Vagina (tissue), 2 donors: ENCODE results near the gene ABCF2.

Experiments
- CTCF ChIP-seq, 3 experiments: fragments of 450-650 bp in 2 of 3; fragments of 200-600 bp in 1 of 3; sonication (generic) in 1 of 3; IDR thresholded peaks; one replicate each; pipeline ENCODE4 v1.5.1; 2017 to 2019; ENCODE audit warnings: antibody characterized with exemption in 3 of 3, mild to moderate bottlenecking in 2 of 3, moderate library complexity in 2 of 3
- POLR2A ChIP-seq, 2 donors: fragments of 450-650 bp; IDR thresholded peaks; one replicate each; pipeline ENCODE4 v1.6.1; 2017; ENCODE audit warnings: antibody characterized with exemption in 2 of 2, mild to moderate bottlenecking in 2 of 2, moderate library complexity in 2 of 2
- POLR2AphosphoS5 ChIP-seq, 2 donors: sonication (generic); formaldehyde crosslinking; IDR thresholded peaks; one replicate each; pipeline ENCODE4 v1.9.0; 2017; ENCODE audit warnings: antibody characterized with exemption in 2 of 2, mild to moderate bottlenecking in 2 of 2, low read depth in 1 of 2; ENCODE audit not compliant: insufficient read depth in 1 of 2

- no peak for TF ChIP-seq POLR2AphosphoS5 (IDR thresholded peaks at IDR 0.05; ENCODE audit: insufficient read depth in 1 of 2, low read depth in 1 of 2)
- no peak for TF ChIP-seq POLR2A (IDR thresholded peaks at IDR 0.05)
- TF ChIP-seq CTCF (IDR thresholded peaks at IDR 0.05): no peak
Observed at GRCh38 chr7:151238924-151239836, 12.2 kb upstream of the ABCF2 start.
